Measurements from ENCODE around the gene RFX2. TPM values are rescaled to one million over a fixed set of nuclear protein-coding genes. Genes with fewer than 3 reads are reported as not detected.

RFX2 gene
- total and polyA plus RNA-seq, 9 of the 15 experiments (the other 6 are each of a cell fraction or from before 2014, with no cell fraction given): 3.6 to 18.7 (median 8.7) TPM

- TF ChIP-seq ZNF592 (IDR thresholded peaks at IDR 0.05) (no peak), RREB1 (CRISPR knock-in tag; IDR thresholded peaks at IDR 0.05) (no peak), WHSC1 (IDR thresholded peaks at IDR 0.05; ENCODE audit: low read length) (no peak), CBX5 (IDR thresholded peaks at IDR 0.05; ENCODE audit: borderline replicate concordance, low read depth) (peak; percentile 60; the same call in 1 of the 2 replicates), EGR1 (conservative IDR thresholded peaks at IDR 0.05) (no peak), ZNF23 (CRISPR knock-in tag; IDR thresholded peaks at IDR 0.05) (no peak), ZNF263 (CRISPR knock-in tag; IDR thresholded peaks at IDR 0.05; ENCODE audit: borderline replicate concordance) (no peak), CHCHD3 (CRISPR knock-in tag; IDR thresholded peaks at IDR 0.05) (no peak), ZNF280B (CRISPR knock-in tag; IDR thresholded peaks at IDR 0.05) (0 out of 2 replicates have a peak, but pooled peaks have one; percentile 36), ZBTB5 (IDR thresholded peaks at IDR 0.05) (no peak), PCBP2 (IDR thresholded peaks at IDR 0.05; ENCODE audit: low read depth, low read length, poor library complexity, severe bottlenecking) (no peak), ZNF24 (IDR thresholded peaks at IDR 0.05) (peak; percentile 63; the same call in 1 of the 2 replicates), MCM3 (IDR thresholded peaks at IDR 0.05) (0 out of 2 replicates have a peak, but pooled peaks have one; percentile 20)
These were observed 16.2 kb upstream of the RFX2 start (continued) for GRCh38 chr19:6126335-6126974.
